Endothelial cell (in vitro differentiated cells): ENCODE measurements around the gene HCRTR2. TPM values are rescaled to one million over a fixed set of nuclear protein-coding genes. Genes with fewer than 3 reads are reported as not detected.
A peak's percentile ranks its signal among the peaks of the same experiment; 100 is the strongest.
"Not testable (repeated sequence)": the region's sequence is repeated elsewhere in the genome, so short reads cannot be mapped to it uniquely, and the experiment has no call there.

Experiments
- DNase-seq: peaks from one replicate; pipeline ENCODE4 v3.0.0; 2021; ENCODE audit warnings: low spot score
- H3K27ac Mint-ChIP-seq: one replicate; pipeline ENCODE4 v1.8.0; 2021; ENCODE audit warnings: mixed read lengths, inconsistent platforms; ENCODE audit not compliant: unreplicated experiment
- H3K27me3 Mint-ChIP-seq: one replicate; pipeline ENCODE4 v1.8.0; 2021; ENCODE audit warnings: mild to moderate bottlenecking, moderate library complexity, mixed read lengths, inconsistent platforms; ENCODE audit not compliant: unreplicated experiment
- H3K36me3 Mint-ChIP-seq: one replicate; pipeline ENCODE4 v1.8.0; 2021; ENCODE audit warnings: mild to moderate bottlenecking, low read depth, mixed read lengths, inconsistent platforms; ENCODE audit not compliant: unreplicated experiment
- H3K4me1 Mint-ChIP-seq: one replicate; pipeline ENCODE4 v1.8.0; 2021; ENCODE audit warnings: mild to moderate bottlenecking, mixed read lengths, inconsistent platforms; ENCODE audit not compliant: unreplicated experiment
- H3K4me3 Mint-ChIP-seq: one replicate; pipeline ENCODE4 v1.8.0; 2021; ENCODE audit warnings: mild to moderate bottlenecking, mixed read lengths, inconsistent platforms; ENCODE audit not compliant: unreplicated experiment
- H3K9me3 Mint-ChIP-seq: one replicate; pipeline ENCODE4 v1.8.0; 2021; ENCODE audit warnings: mixed read lengths, inconsistent platforms; ENCODE audit not compliant: unreplicated experiment
- CTCF ChIP-seq: fragments of 200-600 bp; sonication (generic); IDR thresholded peaks from one replicate; pipeline ENCODE4 v1.5.0; 2021; ENCODE audit warnings: antibody characterized with exemption; ENCODE audit not compliant: unreplicated experiment
- total RNA-seq: library from RNA; stranded (reverse); fragmentation: NEBNext Ultra II Directional; extraction: Animal tissue kit (Norgen Biotek cat#: 25700); gene quantifications from one replicate; pipeline ENCODE4 v1.2.1, GENCODE V29; 2021; ENCODE audit not compliant: unreplicated experiment

The HCRTR2 gene
- total RNA-seq, 1 donor from 2014 or later, result not detected

GRCh38 chr6:55240975-55241605 is 66.8 kb downstream of the HCRTR2 start:
- H3K4me1 Mint-ChIP-seq, H3K27ac Mint-ChIP-seq, H3K27me3 Mint-ChIP-seq, H3K4me3 Mint-ChIP-seq, H3K9me3 Mint-ChIP-seq, DNase-seq, H3K36me3 Mint-ChIP-seq: not testable (repeated sequence)
- peak; percentile 69 for TF ChIP-seq CTCF

GRCh38 chr6:55250400-55250799 is 76.1 kb downstream of the HCRTR2 start:
- no peak for TF ChIP-seq CTCF
- no peaks in the 10 kb centered on the region for H3K4me1 Mint-ChIP-seq
- DNase-seq, result no peak
- no peaks in the 10 kb centered on the region for H3K9me3 Mint-ChIP-seq
- no peak overlapping the region for H3K4me3 Mint-ChIP-seq
- no peaks in the 10 kb centered on the region for H3K36me3 Mint-ChIP-seq
- no peak overlapping the region for H3K27ac Mint-ChIP-seq
- H3K27me3 Mint-ChIP-seq, result no peaks in the 10 kb centered on the region

GRCh38 chr6:55255113-55255512 is 80.8 kb downstream of the HCRTR2 start:
- Mint-ChIP-seq H3K27me3 (no peaks in the 10 kb centered on the region), H3K27ac (no peak overlapping the region), H3K9me3 (no peaks in the 10 kb centered on the region), H3K4me1 (no peaks in the 10 kb centered on the region), H3K36me3 (no peaks in the 10 kb centered on the region), H3K4me3 (no peak overlapping the region)
- DNase-seq, result no peak
- no peak for TF ChIP-seq CTCF

- no peaks in the 10 kb centered on the region for H3K4me1 Mint-ChIP-seq
- H3K27ac Mint-ChIP-seq, result no peak overlapping the region
- H3K36me3 Mint-ChIP-seq, result no peaks in the 10 kb centered on the region
- no peaks in the 10 kb centered on the region for H3K9me3 Mint-ChIP-seq
- no peak overlapping the region for H3K4me3 Mint-ChIP-seq
- no peak for DNase-seq
- TF ChIP-seq CTCF, result no peak
- no peaks in the 10 kb centered on the region for H3K27me3 Mint-ChIP-seq
These were observed 85.9 kb downstream of the HCRTR2 start for GRCh38 chr6:55260181-55260580.

- Mint-ChIP-seq H3K27ac (no peak overlapping the region), H3K27me3 (no peaks in the 10 kb centered on the region), H3K9me3 (no peaks in the 10 kb centered on the region), H3K4me1 (no peaks in the 10 kb centered on the region), H3K4me3 (no peak overlapping the region), H3K36me3 (no peaks in the 10 kb centered on the region)
- no peak for DNase-seq
- no peak for TF ChIP-seq CTCF
These were observed 91.2 kb downstream of the HCRTR2 start for GRCh38 chr6:55265409-55266114.
